ENCODE results near the gene SP8. TPM values are rescaled to one million over a fixed set of nuclear protein-coding genes. Genes with fewer than 3 reads are reported as not detected.

The SP8 gene
- total RNA-seq, 1 donor from 2014 or later, result not detected

- intact Hi-C loops (cut with micrococcal nuclease), result loop anchor here (2.0 to 5.0 kb wide), 3 partner anchors 475 to 1224 kb away; no protein-coding TSS in a partner anchor
Observed at GRCh38 chr7:20776942-20777341, 9.7 kb downstream of the SP8 start.

GRCh38 chr7:20776214-20776911 lies 10.3 kb downstream of the SP8 start:
- intact Hi-C loops (cut with micrococcal nuclease), result loop anchor here (2.0 to 5.0 kb wide), 3 partner anchors 476 to 1224 kb away; no protein-coding TSS in a partner anchor

GRCh38 chr7:20754001-20754400 lies 32.7 kb downstream of the SP8 start:
- intact Hi-C loops (cut with micrococcal nuclease), result no loop called here

- intact Hi-C loops (cut with micrococcal nuclease), result no loop called here
Observed at GRCh38 chr7:20749906-20750305, 36.8 kb downstream of the SP8 start.

- intact Hi-C loops (cut with micrococcal nuclease), result no loop called here
Observed at GRCh38 chr7:20748853-20749252, 37.8 kb downstream of the SP8 start.

- intact Hi-C loops (cut with micrococcal nuclease), result no loop called here
Observed at GRCh38 chr7:20747001-20747400, 39.7 kb downstream of the SP8 start.

GRCh38 chr7:20745702-20746101 lies 41.0 kb downstream of the SP8 start:
- intact Hi-C loops (cut with micrococcal nuclease), result no loop called here

GRCh38 chr7:20744954-20745446 lies 41.7 kb downstream of the SP8 start:
- intact Hi-C loops (cut with micrococcal nuclease), result no loop called here

- intact Hi-C loops (cut with micrococcal nuclease), result no loop called here
Observed at GRCh38 chr7:20742913-20743312, 43.8 kb downstream of the SP8 start.

- intact Hi-C loops (cut with micrococcal nuclease), result no loop called here
Observed at GRCh38 chr7:20741801-20742200, 44.9 kb downstream of the SP8 start.

GRCh38 chr7:20738518-20739481 lies 47.9 kb downstream of the SP8 start:
- intact Hi-C loops (cut with micrococcal nuclease), result no loop called here

- intact Hi-C loops (cut with micrococcal nuclease), result no loop called here
Observed at GRCh38 chr7:20737840-20738448, 48.7 kb downstream of the SP8 start.

- intact Hi-C loops (cut with micrococcal nuclease), result no loop called here
Observed at GRCh38 chr7:20735346-20736065, 51.2 kb downstream of the SP8 start.

Other genes starting within 250 kb of the SP8 start
- gene ABCB5, start 171.2 kb downstream of the SP8 start, total RNA-seq, result not detected in 2 replicates

All from T-helper 2 cell treated with Interferon-gamma antibody and Interleukin-4, amounts not matched to agents 100 ng/mL and 5 ng/mL, for 36 hours (primary cell).